Gastrocnemius medialis (tissue), 4 donors: ENCODE measurements around the gene STARD8. TPM values are rescaled to one million over a fixed set of nuclear protein-coding genes. Genes with fewer than 3 reads are reported as not detected.
"Not testable (repeated sequence)": the region's sequence is repeated elsewhere in the genome, so short reads cannot be mapped to it uniquely, and the experiment has no call there.

Experiments used
- ATAC-seq, 2 donors: fragments of 150-250 bp; one replicate each; pipeline ENCODE4 v1.9.1; 2016
- DNase-seq, 2 donors: peaks; one replicate each; pipeline ENCODE4 v3.0.0-alpha.2; 2019
- H3K27ac ChIP-seq, 4 donors: fragments of 200-600 bp; sonication (generic); 1 replicate in 1 of 4; 2 replicates in 3 of 4; pipeline ENCODE4 v1.5.1; 2016 to 2018; ENCODE audit warnings: mild to moderate bottlenecking in 2 of 4, moderate library complexity in 1 of 4
- H3K27me3 ChIP-seq, 3 donors: fragments of 200-600 bp; sonication (generic) in 2 of 3; 1 replicate in 1 of 3; 2 replicates in 2 of 3; pipeline versions ENCODE4 v1.5.1 to v1.6.0; 2016 to 2019; ENCODE audit warnings: mild to moderate bottlenecking in 1 of 3, moderate library complexity in 1 of 3
- H3K36me3 ChIP-seq, 2 donors: fragments of 200-600 bp; sonication (generic) in 1 of 2; one replicate each; pipeline ENCODE4 v1.5.1; 2017 to 2018
- H3K4me1 ChIP-seq, 2 donors: fragments of 200-600 bp; sonication (generic) in 1 of 2; one replicate each; pipeline ENCODE4 v1.5.1; 2016 to 2017; ENCODE audit warnings: mild to moderate bottlenecking in 2 of 2
- H3K4me3 ChIP-seq, 4 donors: fragments of 200-600 bp; sonication (generic) in 3 of 4; 1 replicate in 1 of 4; 2 replicates in 3 of 4; pipeline ENCODE4 v1.5.1; 2016 to 2019; ENCODE audit warnings: mild to moderate bottlenecking in 2 of 4
- H3K9me3 ChIP-seq, 3 donors: fragments of 200-600 bp; sonication (generic) in 2 of 3; 1 replicate in 1 of 3; 2 replicates in 2 of 3; pipeline ENCODE4 v1.5.1; 2016 to 2019
- CTCF ChIP-seq, 5 experiments: fragments of 450-650 bp in 3 of 5; fragments of 200-600 bp in 2 of 5; sonication (generic) in 2 of 5; IDR thresholded peaks in 4 of 5; conservative IDR thresholded peaks in 1 of 5; 1 replicate in 4 of 5; 2 replicates in 1 of 5; pipeline ENCODE4 v1.5.1; 2016 to 2019; ENCODE audit warnings: antibody characterized with exemption in 5 of 5, mild to moderate bottlenecking in 3 of 5, moderate library complexity in 3 of 5
- POLR2A ChIP-seq, 2 donors: fragments of 450-650 bp; IDR thresholded peaks; one replicate each; pipeline ENCODE4 v1.6.1; 2017; ENCODE audit warnings: antibody characterized with exemption in 2 of 2, mild to moderate bottlenecking in 2 of 2, moderate library complexity in 2 of 2
- in situ Hi-C, 4 donors: fragments of 200-750 bp; cut with MboI; loops; one replicate each; pipeline versions ENCODE4 v1.15.0 to v1.8.0; 2017; ENCODE audit warnings: low sequenced_read_pairs in 4 of 4
- intact Hi-C: fragments of 100-400 bp; cut with DNase I; formaldehyde crosslinking; loops from one replicate; pipeline ENCODE4 v1.15.1; 2023; ENCODE audit warnings: low total_unique reads
- total RNA-seq, 4 donors: library from RNA; depleted of rRNA; stranded (reverse); fragments of >200 nt; gene quantifications; one replicate each; pipeline versions ENCODE4 v1.1.0 to v1.2.3, GENCODE V29; 2016

Gene STARD8
- total RNA-seq, 4 donors from 2014 or later, result 6.6 to 9.4 (median 9.1) TPM

GRCh38 chrX:68627986-68628385, 19.5 kb upstream of the STARD8 start:
- in situ Hi-C loops, result no loop called here
- ATAC-seq, result no peak
- Histone ChIP-seq H3K27me3 (no peaks in the 10 kb centered on the region), H3K27ac (no peak overlapping the region), H3K36me3 (no peaks in the 10 kb centered on the region), H3K4me1 (no peaks in the 10 kb centered on the region), H3K4me3 (no peak overlapping the region), H3K9me3 (no peaks in the 10 kb centered on the region)
- intact Hi-C loops, result no loop called here
- TF ChIP-seq POLR2A (IDR thresholded peaks at IDR 0.05), result no peak
- TF ChIP-seq CTCF (IDR thresholded peaks at IDR 0.05 in 4 of 5, conservative IDR thresholded peaks at IDR 0.05 in 1 of 5), result no peak
- DNase-seq, result no peak

- ATAC-seq, H3K27ac ChIP-seq, intact Hi-C loops, H3K4me1 ChIP-seq, H3K4me3 ChIP-seq, H3K27me3 ChIP-seq, H3K9me3 ChIP-seq, DNase-seq, in situ Hi-C loops, H3K36me3 ChIP-seq: not testable (repeated sequence)
Measured at GRCh38 chrX:68629936-68630335, 17.5 kb upstream of the STARD8 start.

GRCh38 chrX:68631336-68631735, 16.1 kb upstream of the STARD8 start:
- in situ Hi-C loops (no loop called here), intact Hi-C loops (no loop called here)

GRCh38 chrX:68632491-68632890, 15.0 kb upstream of the STARD8 start:
- TF ChIP-seq CTCF (IDR thresholded peaks at IDR 0.05 in 4 of 5, conservative IDR thresholded peaks at IDR 0.05 in 1 of 5), result no peak
- TF ChIP-seq POLR2A (IDR thresholded peaks at IDR 0.05), result no peak
- no peaks in the 10 kb centered on the region for H3K9me3 ChIP-seq
- H3K27ac ChIP-seq, result no peak overlapping the region
- in situ Hi-C loops (no loop called here), intact Hi-C loops (no loop called here)
- no peak overlapping the region for H3K4me3 ChIP-seq
- no peak for DNase-seq
- H3K27me3 ChIP-seq, result no peaks in the 10 kb centered on the region
- ATAC-seq, result no peak
- no peaks in the 10 kb centered on the region for H3K4me1 ChIP-seq
- H3K36me3 ChIP-seq, result no peaks in the 10 kb centered on the region

More at GRCh38 chrX:68631336-68631735, 16.1 kb upstream of the STARD8 start:
- no peak for DNase-seq
- no peak overlapping the region for H3K4me3 ChIP-seq
- ATAC-seq, result no peak
- no peaks in the 10 kb centered on the region for H3K4me1 ChIP-seq
- H3K36me3 ChIP-seq, result no peaks in the 10 kb centered on the region
- no peak for TF ChIP-seq CTCF (IDR thresholded peaks at IDR 0.05 in 4 of 5, conservative IDR thresholded peaks at IDR 0.05 in 1 of 5)
- TF ChIP-seq POLR2A (IDR thresholded peaks at IDR 0.05), result no peak
- no peaks in the 10 kb centered on the region for H3K9me3 ChIP-seq
- H3K27ac ChIP-seq, result no peak overlapping the region
- no peaks in the 10 kb centered on the region for H3K27me3 ChIP-seq

GRCh38 chrX:68633981-68634380, 13.5 kb upstream of the STARD8 start:
- in situ Hi-C loops, result no loop called here
- Histone ChIP-seq H3K27me3 (no peaks in the 10 kb centered on the region), H3K27ac (no peak overlapping the region), H3K4me3 (no peak overlapping the region), H3K9me3 (no peaks in the 10 kb centered on the region), H3K4me1 (no peaks in the 10 kb centered on the region), H3K36me3 (no peaks in the 10 kb centered on the region)
- intact Hi-C loops, result no loop called here
- TF ChIP-seq POLR2A (IDR thresholded peaks at IDR 0.05) (no peak), CTCF (IDR thresholded peaks at IDR 0.05 in 4 of 5, conservative IDR thresholded peaks at IDR 0.05 in 1 of 5) (no peak)
- DNase-seq (no peak), ATAC-seq (no peak)
